Astrocyte (in vitro differentiated cells and primary cell): ENCODE measurements around the gene AEBP2. TPM values are rescaled to one million over a fixed set of nuclear protein-coding genes. Genes with fewer than 3 reads are reported as not detected.
A peak's percentile ranks its signal among the peaks of the same experiment; 100 is the strongest.

Source experiments
- DNase-seq: peaks from one replicate; pipeline ENCODE4 v3.0.0-alpha.2; 2010; ENCODE audit warnings: low read depth
- FAIRE-seq: peaks from 2 replicates; lab custom pipeline; 2011; peaks lifted over from hg19 to GRCh38; lab: Jason Lieb, UNC
- H2AFZ ChIP-seq: 2 replicates; pipeline ENCODE4 v1.6.0; 2012; ENCODE audit warnings: low read depth, low read length, inconsistent platforms
- H3K27ac ChIP-seq: 2 replicates; pipeline ENCODE4 v1.5.1; 2011; ENCODE audit warnings: low read depth, low read length, inconsistent platforms
- H3K27me3 ChIP-seq: 2 replicates; pipeline ENCODE4 v1.6.0; 2011; ENCODE audit warnings: low read length, inconsistent platforms; ENCODE audit not compliant: insufficient read depth
- H3K36me3 ChIP-seq: 2 replicates; pipeline ENCODE4 v1.5.1; 2011; ENCODE audit warnings: low read length, inconsistent platforms; ENCODE audit not compliant: insufficient read depth
- H3K4me1 ChIP-seq: 2 replicates; pipeline ENCODE4 v1.5.1; 2011; ENCODE audit warnings: low read length, inconsistent platforms; ENCODE audit not compliant: insufficient read depth
- H3K4me2 ChIP-seq: 2 replicates; pipeline ENCODE4 v1.6.0; 2012; ENCODE audit warnings: low read length, inconsistent platforms
- H3K4me3 ChIP-seq: 2 replicates; pipeline ENCODE4 v1.5.1; 2011; ENCODE audit warnings: low read depth, mild to moderate bottlenecking, low read length, inconsistent platforms; ENCODE audit not compliant: insufficient read depth
- H3K79me2 ChIP-seq: 2 replicates; pipeline ENCODE4 v1.6.0; 2012; ENCODE audit warnings: mild to moderate bottlenecking, low read length, inconsistent platforms; ENCODE audit not compliant: insufficient read depth
- H3K9ac ChIP-seq: 2 replicates; pipeline ENCODE4 v1.6.0; 2012; ENCODE audit warnings: mild to moderate bottlenecking, low read length, inconsistent platforms
- H3K9me3 ChIP-seq: 2 replicates; pipeline ENCODE4 v1.5.1; 2012; ENCODE audit warnings: low read depth, mild to moderate bottlenecking, low read length, inconsistent platforms; ENCODE audit not compliant: insufficient read depth
- H4K20me1 ChIP-seq: 2 replicates; pipeline ENCODE4 v1.6.0; 2012; ENCODE audit warnings: low read length, inconsistent platforms; ENCODE audit not compliant: insufficient read depth
- H3K27ac Mint-ChIP-seq: one replicate; pipeline ENCODE4 v1.8.0; 2021; ENCODE audit warnings: mild to moderate bottlenecking, mixed read lengths; ENCODE audit not compliant: unreplicated experiment
- H3K27me3 Mint-ChIP-seq: one replicate; pipeline ENCODE4 v1.8.0; 2021; ENCODE audit warnings: low read depth, mixed read lengths; ENCODE audit not compliant: unreplicated experiment
- H3K36me3 Mint-ChIP-seq: one replicate; pipeline ENCODE4 v1.8.0; 2021; ENCODE audit warnings: low read depth, mixed read lengths; ENCODE audit not compliant: unreplicated experiment
- H3K4me1 Mint-ChIP-seq: one replicate; pipeline ENCODE4 v1.8.0; 2021; ENCODE audit warnings: low read depth, mixed read lengths; ENCODE audit not compliant: unreplicated experiment
- H3K4me3 Mint-ChIP-seq: one replicate; pipeline ENCODE4 v1.8.0; 2021; ENCODE audit warnings: mild to moderate bottlenecking, moderate library complexity, mixed read lengths; ENCODE audit not compliant: unreplicated experiment
- H3K9me3 Mint-ChIP-seq: one replicate; pipeline ENCODE4 v1.8.0; 2021; ENCODE audit warnings: mild to moderate bottlenecking, mixed read lengths; ENCODE audit not compliant: unreplicated experiment
- EZH2 ChIP-seq: IDR thresholded peaks from 2 replicates; pipeline ENCODE4 v1.6.1; 2012; ENCODE audit warnings: mild to moderate bottlenecking, low read length, inconsistent platforms; ENCODE audit not compliant: insufficient read depth
- total RNA-seq: library from RNA; stranded (reverse); gene quantifications from 2 replicates; pipeline ENCODE4 v1.2.1, GENCODE V29; 2021
- TF ChIP-seq, protein P1 (sequence below): IDR thresholded peaks from 2 replicates; pipeline ENCODE4 v1.5.1; 2011; ENCODE audit warnings: low read depth, mild to moderate bottlenecking, inconsistent platforms, low read length, moderate library complexity; ENCODE audit not compliant: insufficient read depth

AEBP2 gene
- total RNA-seq, 1 donor from 2014 or later: 39.8 TPM

DNA sequence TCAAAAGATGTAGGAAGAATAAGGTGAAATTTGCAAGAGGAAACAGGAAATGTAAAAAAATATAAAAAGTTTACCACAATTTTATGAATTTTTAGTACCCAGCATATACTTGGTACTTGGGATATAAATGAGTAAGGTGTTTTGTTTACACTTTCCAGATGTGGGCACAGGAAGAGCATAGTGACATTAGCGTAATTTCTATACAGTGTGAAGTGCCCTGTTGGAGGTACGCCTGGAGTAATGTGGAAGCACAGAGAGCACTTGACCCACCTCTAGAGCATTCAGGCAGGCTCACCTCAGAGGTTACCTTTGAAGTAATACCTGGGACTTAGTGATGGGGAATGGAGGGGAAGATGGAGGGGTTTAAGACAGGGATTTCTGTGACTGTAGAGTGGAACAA is 89.5 kb downstream of the AEBP2 start:
- H3K9me3 Mint-ChIP-seq: no peaks in the 10 kb centered on the region
- no peaks in the 10 kb centered on the region for H3K9me3 ChIP-seq
- no peak for DNase-seq
- no peaks in the 10 kb centered on the region for H3K79me2 ChIP-seq
- no peak overlapping the region for H2AFZ ChIP-seq
- peaks cover 33% of the 10 kb centered on the region for H3K4me1 Mint-ChIP-seq
- H3K27me3 ChIP-seq: no peaks in the 10 kb centered on the region
- H3K9ac ChIP-seq: no peak overlapping the region
- no peak overlapping the region for H3K4me3 Mint-ChIP-seq
- FAIRE-seq: no peak
- H3K4me3 ChIP-seq: no peak overlapping the region
- H3K4me1 ChIP-seq: peaks cover 5% of the 10 kb centered on the region
- no peaks in the 10 kb centered on the region for H3K36me3 Mint-ChIP-seq
- peak overlapping the region; percentile 84 for H3K27ac Mint-ChIP-seq
- no peaks in the 10 kb centered on the region for H3K36me3 ChIP-seq
- no peak overlapping the region for H3K4me2 ChIP-seq
- no peak for TF ChIP-seq EZH2
- TF ChIP-seq, protein P1, sequence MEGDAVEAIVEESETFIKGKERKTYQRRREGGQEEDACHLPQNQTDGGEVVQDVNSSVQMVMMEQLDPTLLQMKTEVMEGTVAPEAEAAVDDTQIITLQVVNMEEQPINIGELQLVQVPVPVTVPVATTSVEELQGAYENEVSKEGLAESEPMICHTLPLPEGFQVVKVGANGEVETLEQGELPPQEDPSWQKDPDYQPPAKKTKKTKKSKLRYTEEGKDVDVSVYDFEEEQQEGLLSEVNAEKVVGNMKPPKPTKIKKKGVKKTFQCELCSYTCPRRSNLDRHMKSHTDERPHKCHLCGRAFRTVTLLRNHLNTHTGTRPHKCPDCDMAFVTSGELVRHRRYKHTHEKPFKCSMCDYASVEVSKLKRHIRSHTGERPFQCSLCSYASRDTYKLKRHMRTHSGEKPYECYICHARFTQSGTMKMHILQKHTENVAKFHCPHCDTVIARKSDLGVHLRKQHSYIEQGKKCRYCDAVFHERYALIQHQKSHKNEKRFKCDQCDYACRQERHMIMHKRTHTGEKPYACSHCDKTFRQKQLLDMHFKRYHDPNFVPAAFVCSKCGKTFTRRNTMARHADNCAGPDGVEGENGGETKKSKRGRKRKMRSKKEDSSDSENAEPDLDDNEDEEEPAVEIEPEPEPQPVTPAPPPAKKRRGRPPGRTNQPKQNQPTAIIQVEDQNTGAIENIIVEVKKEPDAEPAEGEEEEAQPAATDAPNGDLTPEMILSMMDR: no peak
- H4K20me1 ChIP-seq: no peaks in the 10 kb centered on the region
- no peaks in the 10 kb centered on the region for H3K27me3 Mint-ChIP-seq
- no peak overlapping the region for H3K27ac ChIP-seq

DNA sequence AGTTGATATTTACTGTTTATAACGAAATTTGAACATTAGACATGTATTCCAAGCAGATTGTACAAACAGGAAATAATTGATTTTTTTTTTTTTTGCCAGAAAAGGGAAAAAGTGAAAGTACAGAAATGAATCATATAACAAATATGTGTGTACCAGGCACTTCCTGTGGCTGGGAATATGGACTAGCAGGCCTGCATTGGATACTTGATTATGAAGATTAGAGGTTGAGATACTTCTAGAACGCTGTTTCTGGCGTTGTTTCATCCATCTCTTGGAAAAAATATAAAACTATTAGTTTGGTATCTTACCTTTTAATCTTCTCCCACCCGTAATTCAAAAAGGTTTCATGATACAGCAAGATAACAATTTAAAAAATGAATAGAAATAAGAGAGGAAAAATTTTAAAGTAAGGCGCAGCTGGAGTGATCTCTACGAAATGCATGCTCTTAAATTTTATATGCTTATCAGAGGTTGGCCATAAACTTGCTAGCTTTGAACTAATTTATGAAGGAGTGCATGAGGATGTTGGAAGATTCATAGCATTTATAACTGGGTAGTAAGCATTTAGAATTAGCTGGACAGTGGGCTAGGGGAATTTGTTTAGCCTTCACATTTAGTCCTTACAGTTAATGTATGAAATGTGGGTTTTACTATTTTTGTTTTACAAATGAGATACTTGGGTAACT is 90.8 kb downstream of the AEBP2 start:
- Mint-ChIP-seq H3K4me3 (no peak overlapping the region), H3K4me1 (peaks cover 26% of the 10 kb centered on the region), H3K36me3 (no peaks in the 10 kb centered on the region), H3K9me3 (no peaks in the 10 kb centered on the region), H3K27ac (peak overlapping the region; percentile 85), H3K27me3 (no peaks in the 10 kb centered on the region)
- TF ChIP-seq EZH2: no peak
- TF ChIP-seq, protein P1: no peak
- Histone ChIP-seq H3K9ac (no peak overlapping the region), H2AFZ (no peak overlapping the region), H3K9me3 (no peaks in the 10 kb centered on the region), H3K4me2 (peak overlapping the region; percentile 8), H3K27ac (peak overlapping the region; percentile 6), H4K20me1 (no peaks in the 10 kb centered on the region), H3K79me2 (no peaks in the 10 kb centered on the region), H3K36me3 (no peaks in the 10 kb centered on the region), H3K4me1 (peaks cover 5% of the 10 kb centered on the region), H3K27me3 (no peaks in the 10 kb centered on the region), H3K4me3 (no peak overlapping the region)
- no peak for FAIRE-seq
- peak; percentile 40 for DNase-seq

- FAIRE-seq (peak; percentile 67), DNase-seq (peak; percentile 42)
- H3K4me1 ChIP-seq: peaks cover 5% of the 10 kb centered on the region
- H3K27me3 ChIP-seq: no peaks in the 10 kb centered on the region
- Mint-ChIP-seq H3K4me3 (no peak overlapping the region), H3K27ac (no peak overlapping the region), H3K9me3 (peaks cover 3% of the 10 kb centered on the region), H3K27me3 (no peaks in the 10 kb centered on the region), H3K36me3 (peaks cover 4% of the 10 kb centered on the region), H3K4me1 (peaks cover 25% of the 10 kb centered on the region)
- no peak overlapping the region for H3K4me2 ChIP-seq
- no peak overlapping the region for H2AFZ ChIP-seq
- no peak overlapping the region for H3K4me3 ChIP-seq
- TF ChIP-seq EZH2: no peak
- TF ChIP-seq, protein P1: no peak
- H3K79me2 ChIP-seq: no peaks in the 10 kb centered on the region
- no peak overlapping the region for H3K9ac ChIP-seq
- no peaks in the 10 kb centered on the region for H4K20me1 ChIP-seq
- peaks cover under 1% of the 10 kb centered on the region for H3K9me3 ChIP-seq
- no peak overlapping the region for H3K27ac ChIP-seq
- no peaks in the 10 kb centered on the region for H3K36me3 ChIP-seq
These were observed 91.3 kb downstream of the AEBP2 start for GRCh38 chr12:19530637-19531023.
